Stimulated activated CD4-positive, alpha-beta T cell treated with anti-CD3 and anti-CD28 coated beads, TNF-alpha, amount 100 ng/mL, for 24 hours (primary cell): Measurements from ENCODE around the gene NINL.
A peak's percentile ranks its signal among the peaks of the same experiment; 100 is the strongest.
"Not testable (repeated sequence)": the region's sequence is repeated elsewhere in the genome, so short reads cannot be mapped to it uniquely, and the experiment has no call there.

Experiments used
- DNase-seq, 3 experiments: peaks; one replicate each; pipeline ENCODE4 v3.0.0-alpha.2; 2020; ENCODE audit warnings: low read depth in 3 of 3

The NINL gene

GRCh38 chr20:25484911-25485511 is 100.3 kb downstream of the NINL start:
- no peak for DNase-seq

DNA sequence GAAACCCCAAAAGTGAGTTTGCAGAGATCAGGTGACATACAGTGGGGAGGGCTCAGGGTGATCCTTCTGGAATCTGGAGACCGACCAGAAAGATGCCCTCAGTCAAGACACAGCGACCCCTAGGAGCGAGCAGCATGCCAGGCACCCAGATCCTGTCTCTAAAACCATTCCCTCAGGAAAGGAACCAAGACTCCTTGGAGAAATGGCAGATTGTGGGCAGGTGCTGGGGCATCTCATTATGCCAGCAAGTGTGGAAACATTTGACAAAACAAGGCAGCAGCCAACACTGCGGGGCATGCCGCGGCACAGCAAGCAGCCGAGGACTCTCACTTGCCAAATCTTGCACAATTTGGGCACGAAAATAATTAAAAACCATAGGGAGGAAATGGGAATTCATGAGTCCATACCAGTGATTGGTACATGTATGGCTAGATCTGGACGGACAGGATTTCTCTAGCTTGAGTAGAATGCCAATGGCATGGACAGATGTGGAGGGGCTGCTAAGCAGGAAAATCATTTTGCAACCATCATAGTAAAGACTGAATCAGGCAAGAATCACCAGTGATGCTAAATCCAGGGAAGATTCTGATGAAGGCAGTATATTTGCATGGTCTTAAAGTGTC is 101.0 kb downstream of the NINL start:
- DNase-seq = no peak

- DNase-seq = no peak
Observed at GRCh38 chr20:25483431-25484132, 101.7 kb downstream of the NINL start.

DNA sequence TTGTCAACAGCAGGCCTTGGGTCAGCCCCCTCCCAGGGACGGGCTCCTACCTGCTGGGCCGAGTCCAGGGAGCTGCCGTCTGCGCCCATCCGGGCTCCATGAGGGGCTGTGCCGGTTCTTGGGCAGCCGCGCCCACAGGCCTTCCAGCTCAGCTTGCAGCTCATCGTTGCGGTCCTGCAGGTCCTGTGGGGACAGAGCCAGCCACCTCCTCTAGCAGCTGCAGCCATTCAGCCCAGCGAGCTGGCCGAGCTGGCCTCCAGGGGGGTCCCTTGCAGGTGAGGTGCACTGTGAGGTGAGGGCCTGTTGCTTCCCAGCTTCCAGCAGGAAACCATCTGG is 103.4 kb downstream of the NINL start:
- DNase-seq = no peak

- no peak for DNase-seq
Observed at GRCh38 chr20:25481235-25481917, 104.0 kb downstream of the NINL start.

DNA sequence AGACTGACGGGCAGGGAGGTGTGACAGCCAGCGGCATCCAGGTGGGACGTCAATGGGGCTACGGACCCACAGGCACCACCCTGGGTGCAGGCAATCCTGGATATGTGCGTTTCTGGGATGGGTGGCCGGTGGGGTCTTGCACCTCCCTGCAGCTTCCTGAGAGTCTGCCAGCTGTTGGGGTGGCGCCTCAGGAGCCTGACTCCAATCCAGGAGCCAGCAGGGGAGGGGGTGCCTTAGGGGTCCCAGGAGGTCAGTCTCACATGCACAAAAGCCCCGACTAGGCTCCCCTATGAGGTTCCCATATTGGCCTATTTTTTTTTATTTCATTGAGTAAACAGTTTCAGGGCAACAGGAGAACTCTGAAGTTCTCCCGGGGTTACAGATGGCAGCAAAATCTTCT is 104.5 kb downstream of the NINL start:
- DNase-seq = no peak

DNA sequence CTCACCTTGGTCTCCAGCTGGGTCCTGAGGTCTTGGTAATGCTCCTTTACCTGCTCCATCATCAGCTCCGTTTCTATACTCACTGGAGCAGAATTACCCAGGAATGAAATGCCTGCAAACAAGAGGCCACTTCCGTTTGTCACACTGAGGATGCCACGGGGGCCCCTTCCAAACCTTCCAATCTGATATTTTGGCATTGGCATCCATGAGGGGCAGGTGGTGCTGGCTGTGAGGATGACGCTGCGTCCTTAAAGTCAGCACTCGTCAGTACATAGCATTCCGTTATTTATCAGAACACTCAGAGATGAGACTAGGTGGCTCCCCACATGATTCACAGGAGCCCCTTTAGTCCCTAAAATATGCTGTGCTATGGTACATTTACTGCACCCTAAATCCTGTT is 105.2 kb downstream of the NINL start:
- DNase-seq = no peak

- no peak for DNase-seq
Observed at GRCh38 chr20:25479638-25480037, 105.7 kb downstream of the NINL start.

- DNase-seq = no peak
Observed at GRCh38 chr20:25478889-25479568, 106.3 kb downstream of the NINL start.

DNA sequence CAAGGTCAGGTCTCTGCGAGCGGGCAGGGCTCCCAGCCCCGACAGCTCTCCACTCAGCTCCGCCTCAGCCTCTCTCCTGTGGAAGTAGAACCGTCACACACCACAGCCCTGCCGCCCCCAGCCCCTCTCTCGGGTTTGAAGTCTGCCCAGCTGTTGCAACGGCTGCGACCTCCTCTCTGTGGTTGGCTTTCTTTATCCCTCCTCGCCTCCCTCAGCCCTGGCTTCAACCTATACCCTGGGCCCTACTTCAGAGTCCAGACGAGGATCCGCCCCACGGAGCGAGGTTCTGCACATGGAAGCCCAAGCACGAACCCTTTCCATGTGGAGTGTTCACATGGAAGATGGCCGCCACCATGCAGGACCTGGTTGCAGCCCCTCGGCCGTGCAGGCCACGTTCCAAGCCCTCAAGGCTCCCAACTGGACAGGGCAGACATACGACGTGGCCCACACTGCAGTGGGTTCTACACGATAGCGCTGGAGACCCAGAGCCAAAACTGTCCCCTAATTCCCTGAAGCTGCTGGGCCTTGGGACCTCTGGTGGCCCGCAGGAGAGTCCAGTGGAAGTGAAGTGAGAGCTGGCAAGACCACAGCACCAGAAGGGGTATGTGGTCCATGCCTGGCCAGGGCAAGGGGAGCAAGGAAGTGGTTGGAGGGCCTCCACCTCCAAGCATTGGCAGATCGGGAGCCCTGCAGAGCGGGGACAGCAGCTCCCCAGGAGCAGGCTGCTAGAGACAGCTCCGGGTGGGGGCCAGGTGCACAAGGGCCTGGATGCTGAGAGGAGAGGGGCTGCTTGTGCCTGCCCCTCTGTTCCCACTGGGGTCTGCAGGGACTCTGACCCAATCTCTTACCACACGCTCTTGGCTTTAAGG is 108.1 kb downstream of the NINL start:
- DNase-seq = no peak

- DNase-seq = no peak
Observed at GRCh38 chr20:25476106-25477013, 109.0 kb downstream of the NINL start.

GRCh38 chr20:25473297-25473696 is 112.0 kb downstream of the NINL start:
- not testable (repeated sequence) for DNase-seq

DNA sequence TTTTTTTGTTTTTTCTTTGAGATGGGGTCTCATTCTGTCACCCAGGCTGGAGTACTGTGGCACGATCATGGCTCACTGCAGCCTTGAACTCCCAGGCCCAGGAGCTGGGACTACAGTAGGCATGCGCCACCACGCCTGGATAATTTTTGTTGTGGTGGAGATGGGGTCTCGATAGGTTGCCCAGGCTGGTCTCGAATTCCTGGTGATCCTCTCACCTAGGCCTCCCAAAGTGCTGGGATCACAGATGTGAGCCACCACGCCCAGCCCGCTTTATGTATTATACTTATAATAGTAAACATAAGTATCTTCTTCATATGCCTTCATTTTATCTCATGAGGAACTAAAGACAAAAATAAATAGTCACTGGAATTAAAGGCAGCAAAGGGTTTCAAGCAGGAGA is 114.3 kb downstream of the NINL start:
- no peak for DNase-seq

DNA sequence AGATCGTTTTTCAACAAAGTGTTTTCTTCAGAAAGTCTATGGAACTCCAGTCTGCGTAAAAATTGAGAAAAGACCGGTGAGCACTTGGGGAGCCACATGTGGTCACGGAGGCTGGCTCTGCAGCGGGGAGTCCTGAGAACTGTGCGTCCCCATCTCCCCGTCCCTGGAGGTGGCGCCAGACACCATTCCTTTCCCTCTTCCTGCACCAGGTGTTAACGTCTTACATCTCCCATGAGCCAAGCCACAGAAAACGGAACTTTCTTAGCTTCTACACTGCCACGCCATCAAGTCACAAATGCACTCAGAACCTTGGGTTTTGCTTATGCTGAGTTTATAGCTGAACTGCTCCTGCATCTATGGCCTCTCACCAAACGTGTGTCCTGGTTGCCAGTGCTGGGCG is 115.3 kb downstream of the NINL start:
- peak in 2 of 3 experiments; percentile 17 to 47 for DNase-seq

DNA sequence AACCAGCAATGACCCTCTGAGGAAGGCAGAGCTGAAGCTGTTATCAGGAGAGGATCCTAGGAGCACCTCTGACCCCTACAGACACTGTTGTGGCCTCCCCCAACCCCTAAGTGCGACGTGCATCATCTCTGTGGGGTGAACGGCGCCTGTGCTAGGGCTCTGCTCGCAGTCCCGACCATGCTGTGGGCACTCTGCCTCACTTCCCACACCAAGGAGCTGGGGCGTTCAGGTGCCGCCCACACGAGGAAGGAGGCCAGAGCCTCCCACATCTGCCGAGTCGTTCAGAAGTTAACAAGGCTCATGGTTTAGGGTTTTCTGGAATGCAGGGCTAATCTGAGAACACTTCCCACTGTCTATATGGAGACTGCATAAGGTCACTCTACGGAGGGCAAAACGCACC is 115.8 kb downstream of the NINL start:
- DNase-seq = no peak

DNA sequence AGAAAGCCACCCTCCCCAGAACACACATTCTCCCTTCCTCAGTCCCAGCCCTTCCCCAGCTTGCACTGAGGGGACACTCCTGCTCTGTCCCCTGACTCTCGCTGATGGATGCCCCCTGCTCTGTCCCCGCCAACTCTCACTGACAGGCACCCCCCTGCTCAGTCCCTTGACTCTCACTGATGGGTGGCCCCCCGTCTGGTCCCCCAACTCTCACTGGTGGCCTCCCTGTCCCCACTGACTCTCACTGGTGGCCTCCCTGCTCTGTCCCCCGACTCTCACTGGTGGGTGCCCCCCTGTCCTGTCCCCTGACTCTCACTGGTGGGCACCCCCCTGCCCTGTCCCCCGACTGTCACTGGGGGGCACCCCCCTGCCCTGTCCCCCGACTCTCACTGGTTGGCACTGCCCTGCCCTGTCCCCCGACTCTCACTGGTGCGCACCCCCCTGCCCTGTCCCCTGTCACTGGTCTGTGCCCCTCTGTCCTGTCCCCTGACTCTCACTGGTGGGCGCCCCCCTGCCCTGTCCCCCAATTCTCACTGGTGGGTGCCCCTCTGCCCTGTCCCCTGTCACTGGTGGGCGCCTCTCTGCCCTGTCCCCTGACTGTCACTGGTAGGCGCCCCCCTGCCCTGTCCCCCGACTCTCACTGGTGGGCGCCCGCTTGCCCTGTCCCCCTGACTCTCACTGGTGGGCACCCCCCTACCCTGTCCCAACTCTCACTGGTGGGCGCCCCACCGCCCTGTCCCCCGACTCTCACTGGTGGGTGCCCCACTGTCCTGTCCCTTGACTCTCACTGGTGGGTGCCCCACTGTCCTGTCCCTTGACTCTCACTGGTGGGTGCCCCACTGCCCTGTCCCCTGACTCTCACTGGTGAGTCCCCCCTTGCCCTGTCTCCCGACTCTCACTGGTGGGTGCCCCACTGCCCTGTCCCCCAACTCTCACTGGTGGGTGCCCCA is 116.9 kb downstream of the NINL start:
- DNase-seq = no peak

- DNase-seq = no peak
Observed at GRCh38 chr20:25467441-25467840, 117.9 kb downstream of the NINL start.

- DNase-seq = no peak
Observed at GRCh38 chr20:25466846-25467245, 118.5 kb downstream of the NINL start.
